GM12875 (cell line): ENCODE measurements around the gene KLF7.

Experiments used
- H3K4me3 ChIP-seq: one replicate; pipeline ENCODE4 v1.5.1; 2011; ENCODE audit warnings: low read depth, low read length, control low read depth
- CTCF ChIP-seq: IDR thresholded peaks from 2 replicates; pipeline ENCODE4 v1.5.1; 2011; ENCODE audit warnings: low read depth, mild to moderate bottlenecking, control low read depth, inconsistent platforms, low read length, moderate library complexity, borderline replicate concordance; ENCODE audit not compliant: insufficient read depth

The KLF7 gene

GRCh38 chr2:207184348-207184747 is 18.6 kb upstream of the KLF7 start:
- TF ChIP-seq CTCF: no peak
- H3K4me3 ChIP-seq: no peak overlapping the region

GRCh38 chr2:207183506-207183905 is 17.8 kb upstream of the KLF7 start:
- H3K4me3 ChIP-seq: no peak overlapping the region
- no peak for TF ChIP-seq CTCF

- H3K4me3 ChIP-seq: no peak overlapping the region
- TF ChIP-seq CTCF: no peak
Observed at GRCh38 chr2:207182911-207183310, 17.2 kb upstream of the KLF7 start.

- H3K4me3 ChIP-seq: no peak overlapping the region
- TF ChIP-seq CTCF: no peak
Observed at GRCh38 chr2:207181526-207182274, 16.0 kb upstream of the KLF7 start.

GRCh38 chr2:207180741-207181140 is 15.0 kb upstream of the KLF7 start:
- TF ChIP-seq CTCF: no peak
- H3K4me3 ChIP-seq: no peak overlapping the region

- no peak overlapping the region for H3K4me3 ChIP-seq
- no peak for TF ChIP-seq CTCF
Observed at GRCh38 chr2:207176247-207176646, 10.5 kb upstream of the KLF7 start.

GRCh38 chr2:207173641-207174040 is 7.9 kb upstream of the KLF7 start:
- TF ChIP-seq CTCF: no peak

More at GRCh38 chr2:207173641-207174040, 7.9 kb upstream of the KLF7 start:
- no peak overlapping the region for H3K4me3 ChIP-seq
